DMS 273 (cell line): ENCODE results near the gene LEKR1.

Experiments
- DNase-seq: peaks from one replicate; lab custom pipeline; 2025; ENCODE audit not compliant: unreplicated experiment; lab: John Stamatoyannopoulos, UW

LEKR1 gene

GRCh38 chr3:156975721-156976120 is 149.6 kb downstream of the LEKR1 start:
- DNase-seq, result no peak

GRCh38 chr3:156976933-156977332 is 150.8 kb downstream of the LEKR1 start:
- no peak for DNase-seq

- DNase-seq, result no peak
Measured at GRCh38 chr3:156978481-156978961, 152.4 kb downstream of the LEKR1 start.

GRCh38 chr3:156981005-156981404 is 154.9 kb downstream of the LEKR1 start:
- no peak for DNase-seq

GRCh38 chr3:156983559-156983958 is 157.4 kb downstream of the LEKR1 start:
- DNase-seq, result no peak

GRCh38 chr3:156985711-156986110 is 159.6 kb downstream of the LEKR1 start:
- no peak for DNase-seq

- DNase-seq, result no peak
Measured at GRCh38 chr3:156987946-156988345, 161.8 kb downstream of the LEKR1 start.

- peak; percentile 30 for DNase-seq
Measured at GRCh38 chr3:156997351-156997750, 171.2 kb downstream of the LEKR1 start.

- no peak for DNase-seq
Measured at GRCh38 chr3:157001221-157001957, 175.2 kb downstream of the LEKR1 start.

GRCh38 chr3:157021679-157022078 is 195.5 kb downstream of the LEKR1 start:
- no peak for DNase-seq

- no peak for DNase-seq
Measured at GRCh38 chr3:157023226-157023625, 197.1 kb downstream of the LEKR1 start.

GRCh38 chr3:157026091-157026490 is 199.9 kb downstream of the LEKR1 start:
- no peak for DNase-seq

- no peak for DNase-seq
Measured at GRCh38 chr3:157027861-157028745, 201.9 kb downstream of the LEKR1 start.

GRCh38 chr3:157029365-157029790 is 203.2 kb downstream of the LEKR1 start:
- no peak for DNase-seq

- no peak for DNase-seq
Measured at GRCh38 chr3:157030712-157031111, 204.6 kb downstream of the LEKR1 start.

- no peak for DNase-seq
Measured at GRCh38 chr3:157033001-157033400, 206.8 kb downstream of the LEKR1 start.

GRCh38 chr3:157040456-157040855 is 214.3 kb downstream of the LEKR1 start:
- no peak for DNase-seq

- DNase-seq, result no peak
Measured at GRCh38 chr3:157042226-157042625, 216.1 kb downstream of the LEKR1 start.

GRCh38 chr3:157043771-157044170 is 217.6 kb downstream of the LEKR1 start:
- DNase-seq, result no peak

- DNase-seq, result no peak
Measured at GRCh38 chr3:157045238-157045850, 219.2 kb downstream of the LEKR1 start.

- DNase-seq, result no peak
Measured at GRCh38 chr3:157046520-157046919, 220.4 kb downstream of the LEKR1 start.

GRCh38 chr3:157051055-157051454 is 224.9 kb downstream of the LEKR1 start:
- no peak for DNase-seq
